Endothelial cell of umbilical vein (primary cell): Measurements from ENCODE around the gene TGFA. TPM values are rescaled to one million over a fixed set of nuclear protein-coding genes. Genes with fewer than 3 reads are reported as not detected.

ENCODE experiments used
- BruUV-seq: library from RNA; stranded (reverse); fragments of 400-500 nt; replicated peaks from 2 replicates; lab custom pipeline; 2021; lab: Mats Ljungman, UMichigan
- CTCF ChIA-PET: fragments of 300-600, 350-600 bp; sonication (Branson Sonifier 250); formaldehyde crosslinking; loops from one replicate; lab custom pipeline; 2021; ENCODE audit warnings: antibody characterized with exemption, inconsistent platforms; lab: Charles Lee
- POLR2A ChIA-PET: fragments of 300-600, 350-600 bp; sonication (Branson Sonifier 250); formaldehyde crosslinking; loops from one replicate; lab custom pipeline; 2021; ENCODE audit warnings: antibody characterized with exemption, inconsistent platforms; lab: Charles Lee
- DNase-seq: peaks from one replicate; pipeline ENCODE4 v3.0.0-alpha.2; 2011; ENCODE audit warnings: low read depth, low spot score
- FAIRE-seq: peaks from 2 replicates; lab custom pipeline; 2011; peaks lifted over from hg19 to GRCh38; lab: Jason Lieb, UNC
- H2AFZ ChIP-seq: 2 replicates; pipeline ENCODE4 v1.6.0; 2012; ENCODE audit warnings: low read depth, low read length, control low read depth, inconsistent platforms
- H3K27ac ChIP-seq: 2 replicates; pipeline ENCODE4 v1.5.1; 2011; ENCODE audit warnings: low read depth, mild to moderate bottlenecking, control low read depth, low read length, moderate library complexity; ENCODE audit not compliant: insufficient read depth
- H3K27me3 ChIP-seq, 2 experiments: 2 replicates each; pipeline versions ENCODE4 v1.6.0 to v1.6.1; 2011; ENCODE audit warnings: low read length in 2 of 2, mixed read lengths in 1 of 2; ENCODE audit not compliant: control insufficient read depth in 2 of 2, insufficient read depth in 2 of 2
- H3K36me3 ChIP-seq, 2 experiments: 2 replicates in 1 of 2; 3 replicates in 1 of 2; pipeline ENCODE4 v1.5.1; 2011; ENCODE audit warnings: low read length in 2 of 2, mild to moderate bottlenecking in 1 of 2, moderate library complexity in 1 of 2; ENCODE audit not compliant: control insufficient read depth in 2 of 2, insufficient read depth in 2 of 2; ENCODE audit errors: extremely low read depth in 1 of 2
- H3K4me1 ChIP-seq: 3 replicates; pipeline ENCODE4 v1.5.1; 2011; ENCODE audit warnings: mild to moderate bottlenecking, low read length; ENCODE audit not compliant: control insufficient read depth, insufficient read depth; ENCODE audit errors: extremely low read depth
- H3K4me2 ChIP-seq: 2 replicates; pipeline ENCODE4 v1.6.1; 2011; ENCODE audit warnings: low read length, control low read depth, mixed read lengths; ENCODE audit not compliant: insufficient read depth
- H3K4me3 ChIP-seq, 3 experiments: fragments of 200-600 bp in 1 of 3; sonication (generic), shearing (Covaris generic) in 1 of 3; replicated peaks in 1 of 3; 2 replicates each; pipeline ENCODE4 v1.5.1; 2011 to 2016; ENCODE audit warnings: control low read depth in 3 of 3, low read length in 3 of 3, mild to moderate bottlenecking in 2 of 3, inconsistent platforms in 1 of 3, low read depth in 1 of 3, moderate library complexity in 1 of 3; ENCODE audit not compliant: insufficient read depth in 1 of 3
- H3K79me2 ChIP-seq: 2 replicates; pipeline ENCODE4 v1.6.0; 2012; ENCODE audit warnings: low read length, inconsistent platforms; ENCODE audit not compliant: control insufficient read depth, insufficient read depth
- H3K9ac ChIP-seq: replicated peaks from 2 replicates; pipeline ENCODE3; 2011; ENCODE audit warnings: low read length, control low read depth; ENCODE audit not compliant: insufficient read depth; ENCODE audit errors: extremely low read depth
- H3K9me1 ChIP-seq: replicated peaks from 3 replicates; pipeline ENCODE4 v1.6.0; 2011; ENCODE audit warnings: mild to moderate bottlenecking, low read length; ENCODE audit not compliant: control insufficient read depth, insufficient read depth; ENCODE audit errors: extremely low read depth
- H3K9me3 ChIP-seq: replicated peaks from 2 replicates; pipeline ENCODE4 v1.5.1; 2012; ENCODE audit warnings: low read length, inconsistent platforms; ENCODE audit not compliant: control insufficient read depth, insufficient read depth
- H4K20me1 ChIP-seq: replicated peaks from 2 replicates; pipeline ENCODE3; 2011; ENCODE audit warnings: mild to moderate bottlenecking, low read length; ENCODE audit not compliant: control insufficient read depth, insufficient read depth; ENCODE audit errors: extremely low read depth
- CTCF ChIP-seq, 2 donors: IDR thresholded peaks; 1 replicate in 1 of 2; 2 replicates in 1 of 2; pipeline ENCODE4 v1.5.1; 2011; ENCODE audit warnings: low read length in 2 of 2, mild to moderate bottlenecking in 2 of 2, moderate library complexity in 2 of 2, control low read depth in 1 of 2, inconsistent platforms in 1 of 2, low read depth in 1 of 2; ENCODE audit not compliant: insufficient read depth in 1 of 2; ENCODE audit errors: extremely low read depth in 1 of 2
- EZH2 ChIP-seq: IDR thresholded peaks from 2 replicates; pipeline ENCODE4 v1.6.1; 2012; ENCODE audit warnings: borderline replicate concordance, low read depth, mild to moderate bottlenecking, moderate library complexity, low read length, inconsistent platforms; ENCODE audit not compliant: severe bottlenecking
- FOS ChIP-seq: IDR thresholded peaks from 2 replicates; pipeline ENCODE4 v1.6.1; 2011; ENCODE audit warnings: mild to moderate bottlenecking, low read length, moderate library complexity, borderline replicate concordance; ENCODE audit not compliant: insufficient read depth
- GATA2 ChIP-seq: IDR thresholded peaks from 2 replicates; pipeline ENCODE4 v1.7.0; 2011; ENCODE audit warnings: low read depth, mild to moderate bottlenecking, moderate library complexity, mixed read lengths, low read length; ENCODE audit not compliant: insufficient read length, insufficient read depth
- JUN ChIP-seq: IDR thresholded peaks from 2 replicates; pipeline ENCODE4 v1.6.1; 2011; ENCODE audit warnings: borderline replicate concordance, low read depth; ENCODE audit not compliant: insufficient read length, insufficient read depth
- MAX ChIP-seq: IDR thresholded peaks from 2 replicates; pipeline ENCODE4 v1.6.1; 2011; ENCODE audit not compliant: insufficient read depth, insufficient read length
- MYC ChIP-seq: IDR thresholded peaks from one replicate; pipeline ENCODE4 v1.6.1; 2011; ENCODE audit warnings: mild to moderate bottlenecking, low read depth, low read length
- POLR2A ChIP-seq: IDR thresholded peaks from 2 replicates; pipeline ENCODE4 v1.6.1; 2012; ENCODE audit warnings: low read depth, mild to moderate bottlenecking, control low read depth, low read length
- POLR2AphosphoS5 ChIP-seq: IDR thresholded peaks from 2 replicates; pipeline ENCODE4 v1.6.1; 2012; ENCODE audit warnings: low read depth, mild to moderate bottlenecking, control low read depth, low read length, moderate library complexity; ENCODE audit not compliant: insufficient read depth
- dilution Hi-C: fragments of 300-500 bp; cut with MboI; formaldehyde crosslinking; loops from one replicate; pipeline ENCODE4 v1.15.0; 2019; ENCODE audit warnings: low sequenced_read_pairs; ENCODE audit not compliant: extremely low pct_ligation_motif_present
- intact Hi-C: fragments of 100-400 bp; cut with micrococcal nuclease; formaldehyde crosslinking; loops from one replicate; pipeline ENCODE4 v1.10.0; 2022
- polyA plus RNA-seq, 4 experiments: library from polyadenylated mRNA; depleted of rRNA in 3 of 4; stranded (reverse) in 3 of 4; unstranded in 1 of 4; fragments of >200 nt; gene quantifications; 2 replicates each; pipeline versions ENCODE4 v1.2.1 to v1.2.3, GENCODE V29; 2011 to 2012; ENCODE audit warnings: missing spikeins in 1 of 4
- total RNA-seq: library from RNA; stranded (reverse); gene quantifications from 2 replicates; pipeline ENCODE4 v1.2.3, GENCODE V29; 2021

TGFA gene
- total and polyA plus RNA-seq, 2 donors (not counting 3 experiments of a cell fraction or from before 2014, with no cell fraction given) = 0.22 to 0.32 TPM

- H3K9me3 ChIP-seq = no peaks in the 10 kb centered on the region
- intact Hi-C loops (no loop called here), dilution Hi-C loops (no loop called here)
- no peaks in the 10 kb centered on the region for H3K36me3 ChIP-seq
- peaks cover 20 to 24% of the 10 kb centered on the region in 2 experiments for H3K27me3 ChIP-seq
- H3K4me3 ChIP-seq = no peak overlapping the region
- no peak overlapping the region for H3K27ac ChIP-seq
- no peak overlapping the region for H3K4me2 ChIP-seq
- ChIA-PET CTCF (no interaction called here), POLR2A (no interaction called here)
- no peaks in the 10 kb centered on the region for H4K20me1 ChIP-seq
- no peaks in the 10 kb centered on the region for H3K79me2 ChIP-seq
- no peaks in the 10 kb centered on the region for H3K9me1 ChIP-seq
- H3K4me1 ChIP-seq = no peaks in the 10 kb centered on the region
- no peak overlapping the region for H3K9ac ChIP-seq
- no peak for DNase-seq
- no TSS peak for BruUV-seq
- FAIRE-seq = no peak
- H2AFZ ChIP-seq = no peak overlapping the region
- TF ChIP-seq POLR2A (no peak), POLR2AphosphoS5 (no peak), MYC (no peak), CTCF (IDR thresholded peaks at IDR 0.05; ENCODE audit: extremely low read depth in 1 of 2, insufficient read depth in 1 of 2, low read depth in 1 of 2, low read length in 2 of 2) (no peak), GATA2 (no peak), FOS (no peak), EZH2 (no peak), JUN (no peak), MAX (no peak)
Observed at GRCh38 chr2:70412294-70413070, 141.1 kb downstream of the TGFA start.
